HepG2 (cell line): ENCODE data around the gene TUBB3. TPM values are rescaled to one million over a fixed set of nuclear protein-coding genes. Genes with fewer than 3 reads are reported as not detected.

Source experiments
- HOXD1 ChIP-seq: sonication (generic); formaldehyde crosslinking; IDR thresholded peaks from 2 replicates; pipeline ENCODE4 v1.5.0; 2020; ENCODE audit warnings: missing genetic modification reagents
- MED1 ChIP-seq: sonication (generic); formaldehyde crosslinking; IDR thresholded peaks from 2 replicates; pipeline ENCODE4 v1.4.0; 2020; ENCODE audit warnings: missing genetic modification reagents
- MTF2 ChIP-seq: sonication (generic); formaldehyde crosslinking; IDR thresholded peaks from 2 replicates; pipeline ENCODE4 v1.5.0; 2020; ENCODE audit warnings: missing genetic modification reagents, borderline replicate concordance
- NCOA2 ChIP-seq: sonication (generic); formaldehyde crosslinking; IDR thresholded peaks from 2 replicates; pipeline ENCODE4 v1.8.0; 2022; ENCODE audit warnings: inconsistent platforms
- THYN1 ChIP-seq: sonication (generic); formaldehyde crosslinking; IDR thresholded peaks from 2 replicates; pipeline ENCODE4 v1.8.1; 2023; ENCODE audit warnings: low read depth, mild to moderate bottlenecking, moderate library complexity, missing genetic modification reagents, borderline replicate concordance
- ZBTB21 ChIP-seq: sonication (generic); formaldehyde crosslinking; IDR thresholded peaks from 2 replicates; pipeline ENCODE4 v1.4.0; 2020; ENCODE audit warnings: missing genetic modification reagents
- ZNF142 ChIP-seq: sonication (generic); formaldehyde crosslinking; IDR thresholded peaks from 2 replicates; pipeline ENCODE4 v1.4.0; 2020; ENCODE audit warnings: missing genetic modification reagents
- ZNF30 ChIP-seq: sonication (generic); formaldehyde crosslinking; IDR thresholded peaks from 2 replicates; pipeline ENCODE4 v1.5.0; 2020; ENCODE audit warnings: mild to moderate bottlenecking, missing genetic modification reagents
- ZNF407 ChIP-seq: sonication (generic); formaldehyde crosslinking; IDR thresholded peaks from one replicate; pipeline ENCODE4 v1.5.1; 2020; ENCODE audit warnings: mild to moderate bottlenecking, missing genetic modification reagents; ENCODE audit errors: not compliant biosample characterization
- ZNF678 ChIP-seq: sonication (generic); formaldehyde crosslinking; IDR thresholded peaks from 2 replicates; pipeline ENCODE4 v1.4.0; 2020; ENCODE audit warnings: mild to moderate bottlenecking, missing genetic modification reagents
- polyA plus RNA-seq, 8 experiments: library from polyadenylated mRNA; depleted of rRNA in 3 of 8; stranded (reverse) in 7 of 8; unstranded in 1 of 8; fragments of >200 nt; fragmentation: Illumina TruSeq in 4 of 8; extraction: Trizol in 4 of 8; gene quantifications; 2 replicates each; pipeline versions ENCODE4 v1.2.1 to v1.2.3, GENCODE V29; 2011 to 2016; ENCODE audit warnings: low read depth in 4 of 8, missing spikeins in 1 of 8, mixed read lengths in 1 of 8; ENCODE audit not compliant: insufficient read depth in 1 of 8
- total RNA-seq, 5 experiments: library from RNA; depleted of rRNA; stranded (reverse); fragments of >200 nt; fragmentation: Illumina TruSeq; extraction: Trizol; gene quantifications; 2 replicates each; pipeline ENCODE4 v1.2.3, GENCODE V29; 2016; ENCODE audit warnings: low read depth in 1 of 5

TUBB3 gene
- total and polyA plus RNA-seq, 2 of the 13 experiments (the other 11 are each of a cell fraction or from before 2014, with no cell fraction given), result 110 to 185 TPM

- TF ChIP-seq ZNF407 (CRISPR knock-in tag) (no peak), NCOA2 (CRISPR knock-in tag) (peak; percentile 12; the same call in 1 of the 2 replicates), MED1 (CRISPR knock-in tag) (peak; percentile 48; the same call in 1 of the 2 replicates), ZNF142 (CRISPR knock-in tag) (no peak), ZBTB21 (CRISPR knock-in tag) (no peak), MTF2 (CRISPR knock-in tag) (no peak), HOXD1 (0 out of 2 replicates have a peak, but pooled peaks have one; percentile 35), ZNF678 (CRISPR knock-in tag) (no peak), THYN1 (CRISPR knock-in tag) (no peak), ZNF30 (no peak)
Measured at GRCh38 chr16:89909777-89910716, 13.1 kb upstream of the TUBB3 start (continued).
